Prostate gland (tissue), 2 donors: ENCODE measurements around the gene SPATA25.

Experiments
- POLR2A ChIP-seq: fragments of 450-650 bp; IDR thresholded peaks from one replicate; pipeline ENCODE4 v1.6.1; 2016; ENCODE audit warnings: antibody characterized with exemption, mild to moderate bottlenecking
- POLR2AphosphoS5 ChIP-seq: sonication (generic); formaldehyde crosslinking; IDR thresholded peaks from one replicate; pipeline ENCODE4 v1.6.1; 2017; ENCODE audit warnings: antibody characterized with exemption
- TF ChIP-seq, protein P1 (sequence below), 4 experiments: fragments of 200-600 bp in 2 of 4; fragments of 450-650 bp in 2 of 4; sonication (generic) in 2 of 4; IDR thresholded peaks; 1 replicate in 3 of 4; 2 replicates in 1 of 4; pipeline ENCODE4 v1.5.1; 2016 to 2019; ENCODE audit warnings: antibody characterized with exemption in 4 of 4, mild to moderate bottlenecking in 2 of 4, moderate library complexity in 2 of 4

GRCh38 chr20:45892828-45893500 is 5.5 kb upstream of the SPATA25 start:
- TF ChIP-seq, protein P1, sequence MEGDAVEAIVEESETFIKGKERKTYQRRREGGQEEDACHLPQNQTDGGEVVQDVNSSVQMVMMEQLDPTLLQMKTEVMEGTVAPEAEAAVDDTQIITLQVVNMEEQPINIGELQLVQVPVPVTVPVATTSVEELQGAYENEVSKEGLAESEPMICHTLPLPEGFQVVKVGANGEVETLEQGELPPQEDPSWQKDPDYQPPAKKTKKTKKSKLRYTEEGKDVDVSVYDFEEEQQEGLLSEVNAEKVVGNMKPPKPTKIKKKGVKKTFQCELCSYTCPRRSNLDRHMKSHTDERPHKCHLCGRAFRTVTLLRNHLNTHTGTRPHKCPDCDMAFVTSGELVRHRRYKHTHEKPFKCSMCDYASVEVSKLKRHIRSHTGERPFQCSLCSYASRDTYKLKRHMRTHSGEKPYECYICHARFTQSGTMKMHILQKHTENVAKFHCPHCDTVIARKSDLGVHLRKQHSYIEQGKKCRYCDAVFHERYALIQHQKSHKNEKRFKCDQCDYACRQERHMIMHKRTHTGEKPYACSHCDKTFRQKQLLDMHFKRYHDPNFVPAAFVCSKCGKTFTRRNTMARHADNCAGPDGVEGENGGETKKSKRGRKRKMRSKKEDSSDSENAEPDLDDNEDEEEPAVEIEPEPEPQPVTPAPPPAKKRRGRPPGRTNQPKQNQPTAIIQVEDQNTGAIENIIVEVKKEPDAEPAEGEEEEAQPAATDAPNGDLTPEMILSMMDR (IDR thresholded peaks at IDR 0.05) = no peak
- no peak for TF ChIP-seq POLR2A
- TF ChIP-seq POLR2AphosphoS5 = no peak
